HG03095 (cell line): ENCODE measurements around the gene RYR1.
A peak's percentile ranks its signal among the peaks of the same experiment; 100 is the strongest.
"Not testable (repeated sequence)": the region's sequence is repeated elsewhere in the genome, so short reads cannot be mapped to it uniquely, and the experiment has no call there.

Experiments
- ATAC-seq: cut with Tn5 transposase; IDR thresholded peaks from one replicate; pipeline ENCODE4 v1.9.1; 2021; ENCODE audit warnings: moderate library complexity; ENCODE audit not compliant: unreplicated experiment

The RYR1 gene

GRCh38 chr19:38488096-38488495, 54.6 kb downstream of the RYR1 start:
- no peak for ATAC-seq

- ATAC-seq = no peak
These were observed 55.4 kb downstream of the RYR1 start for GRCh38 chr19:38488776-38489481.

GRCh38 chr19:38490861-38491260, 57.4 kb downstream of the RYR1 start:
- no peak for ATAC-seq

GRCh38 chr19:38492181-38492813, 58.8 kb downstream of the RYR1 start:
- no peak for ATAC-seq

GRCh38 chr19:38494379-38494778, 60.9 kb downstream of the RYR1 start:
- no peak for ATAC-seq

GRCh38 chr19:38495375-38495774, 61.9 kb downstream of the RYR1 start:
- ATAC-seq = not testable (repeated sequence)

- ATAC-seq = no peak
These were observed 62.6 kb downstream of the RYR1 start for GRCh38 chr19:38496116-38496515.

- ATAC-seq = no peak
These were observed 63.4 kb downstream of the RYR1 start for GRCh38 chr19:38496603-38497487.

GRCh38 chr19:38497907-38498306, 64.4 kb downstream of the RYR1 start:
- no peak for ATAC-seq

- ATAC-seq = no peak
These were observed 66.0 kb downstream of the RYR1 start for GRCh38 chr19:38499532-38499931.

GRCh38 chr19:38500450-38500849, 67.0 kb downstream of the RYR1 start:
- ATAC-seq = no peak

GRCh38 chr19:38502410-38503076, 69.1 kb downstream of the RYR1 start:
- ATAC-seq = no peak

- ATAC-seq = no peak
These were observed 69.6 kb downstream of the RYR1 start for GRCh38 chr19:38503077-38503410.

- no peak for ATAC-seq
These were observed 72.5 kb downstream of the RYR1 start for GRCh38 chr19:38505958-38506357.

- ATAC-seq = no peak
These were observed 72.9 kb downstream of the RYR1 start for GRCh38 chr19:38506375-38506722.

- ATAC-seq = peak; percentile 78
These were observed 73.4 kb downstream of the RYR1 start for GRCh38 chr19:38506723-38507550.

- ATAC-seq = no peak
These were observed 74.1 kb downstream of the RYR1 start for GRCh38 chr19:38507551-38508127.

GRCh38 chr19:38508507-38508906, 75.0 kb downstream of the RYR1 start:
- no peak for ATAC-seq

- ATAC-seq = no peak
These were observed 75.5 kb downstream of the RYR1 start for GRCh38 chr19:38509027-38509426.

- no peak for ATAC-seq
These were observed 77.7 kb downstream of the RYR1 start for GRCh38 chr19:38511074-38511708.
